Neural cell (in vitro differentiated cells): ENCODE measurements around the gene IP6K3.

ENCODE experiments used
- EP300 ChIP-seq: fragments of 450-650 bp; conservative IDR thresholded peaks from 2 replicates; pipeline ENCODE4 v1.6.1; 2014; ENCODE audit warnings: antibody characterized with exemption, mild to moderate bottlenecking, moderate library complexity; ENCODE audit not compliant: poor library complexity, severe bottlenecking
- EZH2 ChIP-seq: fragments of 200-600, 300-800 bp; shearing (Covaris generic), sonication (generic); IDR thresholded peaks from 2 replicates; pipeline ENCODE4 v1.6.1; 2014; ENCODE audit warnings: antibody characterized with exemption, low read length, borderline replicate concordance, mild to moderate bottlenecking; ENCODE audit not compliant: insufficient read depth, poor library complexity, severe bottlenecking
- POLR2AphosphoS5 ChIP-seq: IDR thresholded peaks from 2 replicates; pipeline ENCODE4 v1.6.1; 2012
- RAD21 ChIP-seq: fragments of 450-650 bp; conservative IDR thresholded peaks from 2 replicates; pipeline ENCODE4 v1.6.1; 2014; ENCODE audit warnings: antibody characterized with exemption, mild to moderate bottlenecking, moderate library complexity
- SMC3 ChIP-seq: fragments of 450-650 bp; conservative IDR thresholded peaks from 2 replicates; pipeline ENCODE4 v1.6.1; 2014; ENCODE audit warnings: antibody characterized with exemption, mild to moderate bottlenecking, moderate library complexity; ENCODE audit not compliant: poor library complexity
- TF ChIP-seq, protein P1 (sequence below): fragments of 450-650 bp; IDR thresholded peaks from 2 replicates; pipeline ENCODE4 v1.5.1; 2014; ENCODE audit warnings: antibody characterized with exemption, mild to moderate bottlenecking, moderate library complexity; ENCODE audit not compliant: poor library complexity, severe bottlenecking
- TF ChIP-seq, protein P2 (sequence below): IDR thresholded peaks from 2 replicates; pipeline ENCODE4 v1.6.1; 2012; ENCODE audit warnings: borderline replicate concordance

DNA sequence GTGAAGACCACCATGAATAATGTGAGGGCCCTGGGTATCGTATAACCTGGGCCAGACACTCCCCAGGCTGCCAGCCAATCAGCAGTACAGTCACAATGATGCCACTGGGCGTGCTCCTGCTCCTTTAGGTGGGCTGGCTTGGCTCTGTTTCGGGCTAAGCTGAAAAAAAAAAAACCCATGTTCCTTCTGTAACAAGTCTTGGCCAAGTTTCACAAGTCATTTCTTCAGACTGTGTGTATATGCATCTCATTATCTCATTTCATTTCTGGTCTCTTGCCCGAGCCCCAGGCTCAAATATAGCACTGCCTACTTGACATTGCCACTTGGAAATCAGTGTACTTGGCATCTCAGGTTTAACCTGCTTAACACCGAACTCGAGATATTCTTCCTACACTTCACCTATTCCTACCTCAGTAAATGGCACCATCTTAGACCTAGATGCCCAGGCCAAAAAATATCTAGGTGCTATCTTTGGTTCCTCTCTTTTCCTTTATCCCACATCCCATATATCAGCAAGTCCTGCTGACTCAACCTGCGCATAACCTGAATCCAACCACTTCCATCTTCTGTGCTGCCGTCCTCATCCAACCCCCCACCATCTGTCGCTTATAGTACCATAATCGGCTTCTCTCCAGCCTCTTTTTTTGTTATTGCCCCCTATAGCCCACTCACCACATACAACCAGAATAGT, 37.0 kb downstream of the IP6K3 start:
- TF ChIP-seq, protein P1, sequence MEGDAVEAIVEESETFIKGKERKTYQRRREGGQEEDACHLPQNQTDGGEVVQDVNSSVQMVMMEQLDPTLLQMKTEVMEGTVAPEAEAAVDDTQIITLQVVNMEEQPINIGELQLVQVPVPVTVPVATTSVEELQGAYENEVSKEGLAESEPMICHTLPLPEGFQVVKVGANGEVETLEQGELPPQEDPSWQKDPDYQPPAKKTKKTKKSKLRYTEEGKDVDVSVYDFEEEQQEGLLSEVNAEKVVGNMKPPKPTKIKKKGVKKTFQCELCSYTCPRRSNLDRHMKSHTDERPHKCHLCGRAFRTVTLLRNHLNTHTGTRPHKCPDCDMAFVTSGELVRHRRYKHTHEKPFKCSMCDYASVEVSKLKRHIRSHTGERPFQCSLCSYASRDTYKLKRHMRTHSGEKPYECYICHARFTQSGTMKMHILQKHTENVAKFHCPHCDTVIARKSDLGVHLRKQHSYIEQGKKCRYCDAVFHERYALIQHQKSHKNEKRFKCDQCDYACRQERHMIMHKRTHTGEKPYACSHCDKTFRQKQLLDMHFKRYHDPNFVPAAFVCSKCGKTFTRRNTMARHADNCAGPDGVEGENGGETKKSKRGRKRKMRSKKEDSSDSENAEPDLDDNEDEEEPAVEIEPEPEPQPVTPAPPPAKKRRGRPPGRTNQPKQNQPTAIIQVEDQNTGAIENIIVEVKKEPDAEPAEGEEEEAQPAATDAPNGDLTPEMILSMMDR = no peak
- TF ChIP-seq, protein P2, sequence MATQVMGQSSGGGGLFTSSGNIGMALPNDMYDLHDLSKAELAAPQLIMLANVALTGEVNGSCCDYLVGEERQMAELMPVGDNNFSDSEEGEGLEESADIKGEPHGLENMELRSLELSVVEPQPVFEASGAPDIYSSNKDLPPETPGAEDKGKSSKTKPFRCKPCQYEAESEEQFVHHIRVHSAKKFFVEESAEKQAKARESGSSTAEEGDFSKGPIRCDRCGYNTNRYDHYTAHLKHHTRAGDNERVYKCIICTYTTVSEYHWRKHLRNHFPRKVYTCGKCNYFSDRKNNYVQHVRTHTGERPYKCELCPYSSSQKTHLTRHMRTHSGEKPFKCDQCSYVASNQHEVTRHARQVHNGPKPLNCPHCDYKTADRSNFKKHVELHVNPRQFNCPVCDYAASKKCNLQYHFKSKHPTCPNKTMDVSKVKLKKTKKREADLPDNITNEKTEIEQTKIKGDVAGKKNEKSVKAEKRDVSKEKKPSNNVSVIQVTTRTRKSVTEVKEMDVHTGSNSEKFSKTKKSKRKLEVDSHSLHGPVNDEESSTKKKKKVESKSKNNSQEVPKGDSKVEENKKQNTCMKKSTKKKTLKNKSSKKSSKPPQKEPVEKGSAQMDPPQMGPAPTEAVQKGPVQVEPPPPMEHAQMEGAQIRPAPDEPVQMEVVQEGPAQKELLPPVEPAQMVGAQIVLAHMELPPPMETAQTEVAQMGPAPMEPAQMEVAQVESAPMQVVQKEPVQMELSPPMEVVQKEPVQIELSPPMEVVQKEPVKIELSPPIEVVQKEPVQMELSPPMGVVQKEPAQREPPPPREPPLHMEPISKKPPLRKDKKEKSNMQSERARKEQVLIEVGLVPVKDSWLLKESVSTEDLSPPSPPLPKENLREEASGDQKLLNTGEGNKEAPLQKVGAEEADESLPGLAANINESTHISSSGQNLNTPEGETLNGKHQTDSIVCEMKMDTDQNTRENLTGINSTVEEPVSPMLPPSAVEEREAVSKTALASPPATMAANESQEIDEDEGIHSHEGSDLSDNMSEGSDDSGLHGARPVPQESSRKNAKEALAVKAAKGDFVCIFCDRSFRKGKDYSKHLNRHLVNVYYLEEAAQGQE = no peak
- TF ChIP-seq EZH2 (no peak), SMC3 (no peak), RAD21 (no peak), POLR2AphosphoS5 (no peak), EP300 (no peak)
